Measurements from ENCODE around the gene C1QTNF2.

The C1QTNF2 gene

DNA sequence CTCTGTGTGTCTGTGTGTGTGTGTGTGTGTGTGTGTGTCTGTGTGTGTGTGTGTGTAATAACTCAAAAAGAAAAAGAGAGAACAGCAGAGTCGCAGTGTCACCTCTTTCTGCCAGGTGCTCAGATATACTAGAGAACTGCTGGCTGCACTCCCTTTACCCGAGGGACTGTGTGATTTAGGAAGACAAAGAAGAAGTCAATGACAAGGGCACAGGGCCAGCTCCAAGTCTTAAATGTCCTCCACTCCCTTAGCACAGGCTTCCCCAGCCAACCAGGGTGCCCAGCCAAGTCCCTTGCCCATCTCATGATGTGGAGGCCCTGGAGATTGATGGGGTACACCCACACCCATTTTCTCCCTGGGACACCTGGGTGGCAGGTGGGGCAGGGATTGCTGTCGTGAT, 66.7 kb downstream of the C1QTNF2 start:
- Histone ChIP-seq H3K9me3 (ENCODE audit: insufficient read depth, low read depth, low read length) (no peaks in the 10 kb centered on the region), H3K27me3 (ENCODE audit: insufficient read depth, low read length, poor library complexity, severe bottlenecking) (no peaks in the 10 kb centered on the region), H3K4me3 (ENCODE audit: low read length, poor library complexity, severe bottlenecking) (no peak overlapping the region), H3K4me1 (ENCODE audit: insufficient read depth, low read length, poor library complexity, severe bottlenecking) (peaks cover 7% of the 10 kb centered on the region), H3K79me2 (ENCODE audit: insufficient read depth, low read length) (peaks cover 55% of the 10 kb centered on the region), H2AFZ (ENCODE audit: low read length) (no peak overlapping the region), H3K4me2 (ENCODE audit: low read depth, low read length, poor library complexity, severe bottlenecking) (no peak overlapping the region), H4K20me1 (ENCODE audit: insufficient read depth, low read length, poor library complexity, severe bottlenecking) (no peaks in the 10 kb centered on the region), H3F3A (ENCODE audit: low read depth) (no peaks in the 10 kb centered on the region), H3K9ac (ENCODE audit: low read depth, low read length, poor library complexity, severe bottlenecking) (no peak overlapping the region), H3K36me3 (ENCODE audit: insufficient read depth, low read length) (no peaks in the 10 kb centered on the region), H3K9me2 (replicated peaks; ENCODE audit: low read depth, low read length) (no peaks in the 10 kb centered on the region)
- TF ChIP-seq, protein P1, sequence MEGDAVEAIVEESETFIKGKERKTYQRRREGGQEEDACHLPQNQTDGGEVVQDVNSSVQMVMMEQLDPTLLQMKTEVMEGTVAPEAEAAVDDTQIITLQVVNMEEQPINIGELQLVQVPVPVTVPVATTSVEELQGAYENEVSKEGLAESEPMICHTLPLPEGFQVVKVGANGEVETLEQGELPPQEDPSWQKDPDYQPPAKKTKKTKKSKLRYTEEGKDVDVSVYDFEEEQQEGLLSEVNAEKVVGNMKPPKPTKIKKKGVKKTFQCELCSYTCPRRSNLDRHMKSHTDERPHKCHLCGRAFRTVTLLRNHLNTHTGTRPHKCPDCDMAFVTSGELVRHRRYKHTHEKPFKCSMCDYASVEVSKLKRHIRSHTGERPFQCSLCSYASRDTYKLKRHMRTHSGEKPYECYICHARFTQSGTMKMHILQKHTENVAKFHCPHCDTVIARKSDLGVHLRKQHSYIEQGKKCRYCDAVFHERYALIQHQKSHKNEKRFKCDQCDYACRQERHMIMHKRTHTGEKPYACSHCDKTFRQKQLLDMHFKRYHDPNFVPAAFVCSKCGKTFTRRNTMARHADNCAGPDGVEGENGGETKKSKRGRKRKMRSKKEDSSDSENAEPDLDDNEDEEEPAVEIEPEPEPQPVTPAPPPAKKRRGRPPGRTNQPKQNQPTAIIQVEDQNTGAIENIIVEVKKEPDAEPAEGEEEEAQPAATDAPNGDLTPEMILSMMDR (conservative IDR thresholded peaks at IDR 0.05; ENCODE audit: low read length) = no peak
- TF ChIP-seq EZH2phosphoT487 (IDR thresholded peaks at IDR 0.05; ENCODE audit: borderline replicate concordance) = no peak

DNA sequence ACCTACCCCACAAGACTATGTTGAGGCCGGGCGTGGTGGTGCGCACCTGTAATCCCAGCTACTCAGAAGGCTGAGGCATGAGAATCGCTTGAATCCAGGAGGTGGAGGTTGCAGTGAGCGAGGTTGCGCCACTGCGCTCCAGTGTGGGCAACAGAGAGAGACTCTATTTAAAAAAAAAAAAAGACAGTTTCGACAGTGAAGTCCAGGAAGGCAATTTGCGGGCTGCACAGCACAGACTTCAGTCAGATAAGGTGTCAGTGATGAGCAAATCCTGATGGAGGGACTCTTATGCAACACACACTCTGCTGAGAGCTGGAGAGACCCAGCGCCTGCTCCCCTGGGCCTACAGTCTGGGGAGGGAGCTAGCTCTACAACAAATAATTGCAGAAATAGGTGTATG, 72.2 kb downstream of the C1QTNF2 start:
- Histone ChIP-seq H3K9me2 (replicated peaks; ENCODE audit: low read depth, low read length) (no peaks in the 10 kb centered on the region), H3K79me2 (ENCODE audit: insufficient read depth, low read length) (peaks cover 64% of the 10 kb centered on the region; the same call in 1 of the 2 replicates), H3K36me3 (ENCODE audit: insufficient read depth, low read length) (no peaks in the 10 kb centered on the region), H2AFZ (ENCODE audit: low read length) (no peak overlapping the region), H3K9ac (ENCODE audit: low read depth, low read length, poor library complexity, severe bottlenecking) (no peak overlapping the region), H4K20me1 (ENCODE audit: insufficient read depth, low read length, poor library complexity, severe bottlenecking) (no peaks in the 10 kb centered on the region), H3K4me1 (ENCODE audit: insufficient read depth, low read length, poor library complexity, severe bottlenecking) (peaks cover 21% of the 10 kb centered on the region), H3F3A (ENCODE audit: low read depth) (no peaks in the 10 kb centered on the region), H3K4me3 (ENCODE audit: low read length, poor library complexity, severe bottlenecking) (no peak overlapping the region), H3K4me2 (ENCODE audit: low read depth, low read length, poor library complexity, severe bottlenecking) (no peak overlapping the region), H3K9me3 (ENCODE audit: insufficient read depth, low read depth, low read length) (no peaks in the 10 kb centered on the region), H3K27me3 (ENCODE audit: insufficient read depth, low read length, poor library complexity, severe bottlenecking) (no peaks in the 10 kb centered on the region)
- TF ChIP-seq, protein P1 (conservative IDR thresholded peaks at IDR 0.05; ENCODE audit: low read length) = no peak
- no peak for TF ChIP-seq EZH2phosphoT487 (IDR thresholded peaks at IDR 0.05; ENCODE audit: borderline replicate concordance)

DNA sequence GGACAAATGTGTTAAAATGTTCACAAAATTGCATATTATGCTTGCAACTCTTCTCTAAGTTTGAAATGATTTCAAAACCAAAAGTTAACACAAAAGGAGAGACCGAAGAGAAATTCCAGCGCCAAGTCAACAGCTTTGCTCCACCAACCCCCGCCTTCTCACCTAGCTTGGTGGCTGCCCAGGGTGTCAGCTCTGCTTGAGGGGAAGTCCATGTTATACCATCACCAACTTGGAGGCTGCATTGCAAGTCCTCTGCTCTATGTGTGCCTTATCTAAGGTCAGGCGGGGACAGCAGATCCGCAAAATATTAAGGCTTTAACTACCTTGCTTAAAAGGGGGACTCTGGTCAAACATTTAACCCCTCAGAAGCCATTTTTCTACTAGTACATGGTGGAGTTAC, 72.7 kb downstream of the C1QTNF2 start:
- Histone ChIP-seq H4K20me1 (ENCODE audit: insufficient read depth, low read length, poor library complexity, severe bottlenecking) (no peaks in the 10 kb centered on the region), H2AFZ (ENCODE audit: low read length) (no peak overlapping the region)

More for the DNA sequence above, 72.7 kb downstream of the C1QTNF2 start:
- TF ChIP-seq, protein P1 (conservative IDR thresholded peaks at IDR 0.05; ENCODE audit: low read length) = no peak
- TF ChIP-seq EZH2phosphoT487 (IDR thresholded peaks at IDR 0.05; ENCODE audit: borderline replicate concordance) = no peak
- Histone ChIP-seq H3K9me3 (ENCODE audit: insufficient read depth, low read depth, low read length) (no peaks in the 10 kb centered on the region), H3K9me2 (replicated peaks; ENCODE audit: low read depth, low read length) (no peaks in the 10 kb centered on the region), H3K27me3 (ENCODE audit: insufficient read depth, low read length, poor library complexity, severe bottlenecking) (no peaks in the 10 kb centered on the region), H3F3A (ENCODE audit: low read depth) (no peaks in the 10 kb centered on the region), H3K9ac (ENCODE audit: low read depth, low read length, poor library complexity, severe bottlenecking) (no peak overlapping the region), H3K4me3 (ENCODE audit: low read length, poor library complexity, severe bottlenecking) (no peak overlapping the region), H3K4me1 (ENCODE audit: insufficient read depth, low read length, poor library complexity, severe bottlenecking) (peaks cover 21% of the 10 kb centered on the region), H3K79me2 (ENCODE audit: insufficient read depth, low read length) (peaks cover 64% of the 10 kb centered on the region; the same call in 1 of the 2 replicates), H3K4me2 (ENCODE audit: low read depth, low read length, poor library complexity, severe bottlenecking) (no peak overlapping the region), H3K36me3 (ENCODE audit: insufficient read depth, low read length) (no peaks in the 10 kb centered on the region)

Data from Loucy (cell line).